Activated T-cell treated with anti-CD3 and anti-CD28 coated beads, Interleukin-2, amount 50 U/mL, for 1 hour (primary cell): ENCODE data around the gene BPIFB1.

ENCODE experiments used
- DNase-seq: peaks from one replicate; pipeline ENCODE4 v3.0.0-alpha.2; 2020

The BPIFB1 gene

GRCh38 chr20:33299111-33299603, 16.1 kb downstream of the BPIFB1 start:
- peak; percentile 82 for DNase-seq

GRCh38 chr20:33301192-33301930, 18.3 kb downstream of the BPIFB1 start:
- no peak for DNase-seq

- no peak for DNase-seq
Observed at GRCh38 chr20:33303595-33303994, 20.6 kb downstream of the BPIFB1 start.

GRCh38 chr20:33304046-33304445, 21.0 kb downstream of the BPIFB1 start:
- DNase-seq, result no peak

GRCh38 chr20:33305589-33306057, 22.6 kb downstream of the BPIFB1 start:
- DNase-seq, result no peak

- no peak for DNase-seq
Observed at GRCh38 chr20:33306228-33306627, 23.2 kb downstream of the BPIFB1 start.

GRCh38 chr20:33306807-33307206, 23.8 kb downstream of the BPIFB1 start:
- DNase-seq, result no peak

GRCh38 chr20:33308668-33309067, 25.7 kb downstream of the BPIFB1 start:
- no peak for DNase-seq

GRCh38 chr20:33309631-33310030, 26.6 kb downstream of the BPIFB1 start:
- no peak for DNase-seq

GRCh38 chr20:33310327-33310899, 27.4 kb downstream of the BPIFB1 start:
- DNase-seq, result no peak

- DNase-seq, result no peak
Observed at GRCh38 chr20:33311011-33311410, 28.0 kb downstream of the BPIFB1 start.

- DNase-seq, result no peak
Observed at GRCh38 chr20:33311996-33312395, 29.0 kb downstream of the BPIFB1 start.

GRCh38 chr20:33312583-33312982, 29.6 kb downstream of the BPIFB1 start:
- no peak for DNase-seq

- no peak for DNase-seq
Observed at GRCh38 chr20:33313686-33314314, 30.8 kb downstream of the BPIFB1 start.

- DNase-seq, result no peak
Observed at GRCh38 chr20:33316343-33316742, 33.3 kb downstream of the BPIFB1 start.

- no peak for DNase-seq
Observed at GRCh38 chr20:33316958-33317357, 33.9 kb downstream of the BPIFB1 start.

- no peak for DNase-seq
Observed at GRCh38 chr20:33317424-33318095, 34.5 kb downstream of the BPIFB1 start.

GRCh38 chr20:33318096-33318429, 35.0 kb downstream of the BPIFB1 start:
- no peak for DNase-seq

- no peak for DNase-seq
Observed at GRCh38 chr20:33320006-33320405, 37.0 kb downstream of the BPIFB1 start.

- DNase-seq, result no peak
Observed at GRCh38 chr20:33322456-33322855, 39.4 kb downstream of the BPIFB1 start.

GRCh38 chr20:33323236-33323635, 40.2 kb downstream of the BPIFB1 start:
- DNase-seq, result no peak

GRCh38 chr20:33325350-33325749, 42.3 kb downstream of the BPIFB1 start:
- DNase-seq, result no peak
